OCI-LY1 (cell line): ENCODE results near the gene EFS.
"Not testable (repeated sequence)": the region's sequence is repeated elsewhere in the genome, so short reads cannot be mapped to it uniquely, and the experiment has no call there.

ENCODE experiments used
- H2AFZ ChIP-seq: fragments of 200-600 bp; sonication (generic), shearing (Covaris generic); 2 replicates; pipeline ENCODE4 v1.6.0; 2014; ENCODE audit warnings: antibody characterized with exemption, mild to moderate bottlenecking, low read length
- H3F3A ChIP-seq: fragments of 200-600 bp; sonication (generic), shearing (Covaris generic); 2 replicates; pipeline ENCODE4 v1.6.0; 2014; ENCODE audit warnings: mild to moderate bottlenecking, antibody characterized with exemption, low read length, moderate library complexity; ENCODE audit not compliant: insufficient read depth
- H3K27ac ChIP-seq: fragments of 200-600 bp; sonication (generic); 2 replicates; pipeline ENCODE4 v1.5.1; 2014; ENCODE audit warnings: low read length, mixed run types, mild to moderate bottlenecking, low read depth; ENCODE audit not compliant: poor library complexity, severe bottlenecking
- H3K27me3 ChIP-seq: fragments of 200-600 bp; sonication (generic); 2 replicates; pipeline ENCODE4 v1.6.0; 2014; ENCODE audit warnings: antibody characterized with exemption, mild to moderate bottlenecking, low read length, moderate library complexity; ENCODE audit not compliant: insufficient read depth
- H3K36me3 ChIP-seq: fragments of 200-600 bp; sonication (generic); 2 replicates; pipeline ENCODE4 v1.6.1; 2014; ENCODE audit warnings: mild to moderate bottlenecking, antibody characterized with exemption, low read length, moderate library complexity, mixed read lengths; ENCODE audit not compliant: insufficient read depth
- H3K4me1 ChIP-seq: fragments of 200-600 bp; sonication (generic); 2 replicates; pipeline ENCODE4 v1.5.1; 2014; ENCODE audit warnings: mild to moderate bottlenecking, low read length, moderate library complexity; ENCODE audit not compliant: insufficient read depth, severe bottlenecking
- H3K4me2 ChIP-seq: fragments of 200-600 bp; sonication (generic), shearing (Covaris generic); 2 replicates; pipeline ENCODE4 v1.6.1; 2014; ENCODE audit warnings: low read length
- H3K4me3 ChIP-seq: fragments of 200-600 bp; sonication (generic); 2 replicates; pipeline ENCODE4 v1.5.1; 2014; ENCODE audit warnings: low read length, low read depth, mild to moderate bottlenecking, mixed read lengths; ENCODE audit not compliant: poor library complexity, severe bottlenecking
- H3K79me2 ChIP-seq: fragments of 200-600 bp; shearing (Covaris generic); 2 replicates; pipeline ENCODE4 v1.6.1; 2016; ENCODE audit warnings: mixed run types, low read length, mixed read lengths; ENCODE audit not compliant: insufficient read depth
- H3K9ac ChIP-seq: fragments of 200-600 bp; sonication (generic), shearing (Covaris generic); 2 replicates; pipeline ENCODE4 v1.6.1; 2014; ENCODE audit warnings: mild to moderate bottlenecking, low read length, mixed read lengths
- H3K9me2 ChIP-seq: fragments of 200-600 bp; sonication (generic), shearing (Covaris generic); 2 replicates; pipeline ENCODE4 v1.6.1; 2014; ENCODE audit warnings: low read depth, mild to moderate bottlenecking, low read length, mixed read lengths
- H3K9me3 ChIP-seq: fragments of 200-600 bp; shearing (Covaris generic); 2 replicates; pipeline ENCODE4 v1.6.1; 2014; ENCODE audit warnings: low read length, mixed read lengths
- H4K20me1 ChIP-seq: fragments of 200-600 bp; sonication (generic), shearing (Covaris generic); 2 replicates; pipeline ENCODE4 v1.6.0; 2016; ENCODE audit warnings: mild to moderate bottlenecking, low read length; ENCODE audit not compliant: insufficient read depth
- EZH2 ChIP-seq: fragments of 200-600 bp; sonication (generic), shearing (Covaris generic); IDR thresholded peaks from 2 replicates; pipeline ENCODE4 v1.8.0; 2017; ENCODE audit warnings: borderline replicate concordance, mixed run types, mild to moderate bottlenecking, antibody characterized with exemption, low read length, moderate library complexity, mixed read lengths
- TF ChIP-seq, protein P1 (sequence below): fragments of 200-600 bp; sonication (generic), shearing (Covaris generic); IDR thresholded peaks from 2 replicates; pipeline ENCODE4 v1.5.1; 2017; ENCODE audit warnings: mild to moderate bottlenecking, antibody characterized with exemption, low read length, moderate library complexity, mixed read lengths

Gene EFS

DNA sequence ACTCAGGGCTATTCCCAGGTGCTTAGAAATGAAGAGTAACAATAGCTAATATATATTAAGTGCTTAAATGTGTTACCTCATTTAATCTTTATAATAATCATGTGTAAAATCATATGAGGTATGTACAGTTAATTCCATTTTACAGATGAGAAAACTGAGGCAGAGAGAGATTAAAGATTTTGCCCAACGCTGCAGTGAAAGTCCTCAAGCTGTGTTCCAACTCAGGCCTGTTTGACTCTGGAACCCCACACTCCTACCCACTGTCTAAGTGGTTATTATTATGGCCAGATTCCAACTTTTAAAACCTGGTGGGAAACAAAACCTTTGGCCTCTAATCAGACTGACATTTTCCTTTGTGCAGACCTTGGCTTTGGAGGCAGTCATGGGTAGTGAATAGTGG lies 22.0 kb upstream of the EFS start:
- Histone ChIP-seq H3K9me2 (no peaks in the 10 kb centered on the region), H3K27me3 (peaks cover 9% of the 10 kb centered on the region; the same call in 1 of the 2 replicates), H3K9me3 (no peaks in the 10 kb centered on the region), H3K36me3 (no peaks in the 10 kb centered on the region), H2AFZ (no peak overlapping the region), H3K4me1 (no peaks in the 10 kb centered on the region), H3F3A (no peaks in the 10 kb centered on the region), H3K4me3 (no peak overlapping the region), H3K9ac (no peak overlapping the region), H3K27ac (no peak overlapping the region), H4K20me1 (no peaks in the 10 kb centered on the region), H3K79me2 (no peaks in the 10 kb centered on the region), H3K4me2 (no peak overlapping the region)
- TF ChIP-seq, protein P1, sequence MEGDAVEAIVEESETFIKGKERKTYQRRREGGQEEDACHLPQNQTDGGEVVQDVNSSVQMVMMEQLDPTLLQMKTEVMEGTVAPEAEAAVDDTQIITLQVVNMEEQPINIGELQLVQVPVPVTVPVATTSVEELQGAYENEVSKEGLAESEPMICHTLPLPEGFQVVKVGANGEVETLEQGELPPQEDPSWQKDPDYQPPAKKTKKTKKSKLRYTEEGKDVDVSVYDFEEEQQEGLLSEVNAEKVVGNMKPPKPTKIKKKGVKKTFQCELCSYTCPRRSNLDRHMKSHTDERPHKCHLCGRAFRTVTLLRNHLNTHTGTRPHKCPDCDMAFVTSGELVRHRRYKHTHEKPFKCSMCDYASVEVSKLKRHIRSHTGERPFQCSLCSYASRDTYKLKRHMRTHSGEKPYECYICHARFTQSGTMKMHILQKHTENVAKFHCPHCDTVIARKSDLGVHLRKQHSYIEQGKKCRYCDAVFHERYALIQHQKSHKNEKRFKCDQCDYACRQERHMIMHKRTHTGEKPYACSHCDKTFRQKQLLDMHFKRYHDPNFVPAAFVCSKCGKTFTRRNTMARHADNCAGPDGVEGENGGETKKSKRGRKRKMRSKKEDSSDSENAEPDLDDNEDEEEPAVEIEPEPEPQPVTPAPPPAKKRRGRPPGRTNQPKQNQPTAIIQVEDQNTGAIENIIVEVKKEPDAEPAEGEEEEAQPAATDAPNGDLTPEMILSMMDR: no peak
- no peak for TF ChIP-seq EZH2

- not testable (repeated sequence) for H3K4me2 ChIP-seq, H3K79me2 ChIP-seq, H2AFZ ChIP-seq, H3K9me3 ChIP-seq, H3K4me3 ChIP-seq, H3K27ac ChIP-seq, H3F3A ChIP-seq, H3K36me3 ChIP-seq, H3K9me2 ChIP-seq, H4K20me1 ChIP-seq, H3K27me3 ChIP-seq, H3K9ac ChIP-seq, H3K4me1 ChIP-seq
Observed at GRCh38 chr14:23386266-23386657, 21.3 kb upstream of the EFS start.

- no peaks in the 10 kb centered on the region for H3K79me2 ChIP-seq
- H3K9ac ChIP-seq: no peak overlapping the region
- peaks cover 9% of the 10 kb centered on the region; the same call in 1 of the 2 replicates for H3K27me3 ChIP-seq
- H2AFZ ChIP-seq: no peak overlapping the region
- no peaks in the 10 kb centered on the region for H3K36me3 ChIP-seq
- H4K20me1 ChIP-seq: no peaks in the 10 kb centered on the region
- no peaks in the 10 kb centered on the region for H3K9me2 ChIP-seq
- no peak overlapping the region for H3K4me3 ChIP-seq
- TF ChIP-seq EZH2: no peak
- TF ChIP-seq, protein P1: no peak
- no peak overlapping the region for H3K4me2 ChIP-seq
- H3F3A ChIP-seq: no peaks in the 10 kb centered on the region
- H3K4me1 ChIP-seq: no peaks in the 10 kb centered on the region
- H3K9me3 ChIP-seq: no peaks in the 10 kb centered on the region
- H3K27ac ChIP-seq: no peak overlapping the region
Observed at GRCh38 chr14:23385642-23386265, 20.8 kb upstream of the EFS start.

GRCh38 chr14:23385244-23385641 lies 20.3 kb upstream of the EFS start:
- Histone ChIP-seq H3K27me3 (peaks cover 7% of the 10 kb centered on the region; the same call in 1 of the 2 replicates), H3K9ac (no peak overlapping the region), H3K36me3 (no peaks in the 10 kb centered on the region), H3K4me1 (no peaks in the 10 kb centered on the region), H3K9me3 (no peaks in the 10 kb centered on the region), H3K4me2 (no peak overlapping the region), H3K79me2 (no peaks in the 10 kb centered on the region), H3F3A (no peaks in the 10 kb centered on the region), H3K4me3 (no peak overlapping the region), H4K20me1 (no peaks in the 10 kb centered on the region), H3K27ac (no peak overlapping the region), H2AFZ (no peak overlapping the region), H3K9me2 (no peaks in the 10 kb centered on the region)
- TF ChIP-seq, protein P1: no peak
- TF ChIP-seq EZH2: no peak
